Measurements from ENCODE around the gene DCLK1. TPM values are rescaled to one million over a fixed set of nuclear protein-coding genes. Genes with fewer than 3 reads are reported as not detected.
A peak's percentile ranks its signal among the peaks of the same experiment; 100 is the strongest.

DCLK1 gene
- total RNA-seq, 3 donors from 2014 or later (not counting 1 experiment from before 2014, with no cell fraction given), result not detected

GRCh38 chr13:35884211-35884760 is 246.9 kb downstream of the DCLK1 start:
- Mint-ChIP-seq H3K36me3 (no peaks in the 10 kb centered on the region), H3K27ac (no peak overlapping the region), H3K4me1 (no peaks in the 10 kb centered on the region), H3K27me3 (ENCODE audit: low read depth in 2 of 2) (no peaks in the 10 kb centered on the region), H3K4me3 (no peak overlapping the region), H3K9me3 (peaks cover 12 to 16% of the 10 kb centered on the region in 2 donors)
- 67% methylated on average over 3 of the region's 4 CpGs for WGBS (ENCODE audit: insufficient coverage)
- intact Hi-C loops (cut with micrococcal nuclease), result no loop called here
- no peaks in the 10 kb centered on the region for H3K27me3 ChIP-seq (ENCODE audit: control insufficient read depth, insufficient read depth, low read length)
- no peak for DNase-seq
- no peak for ATAC-seq
- H3K4me1 ChIP-seq (ENCODE audit: control insufficient read depth, insufficient read depth, low read length), result no peaks in the 10 kb centered on the region
- no peaks in the 10 kb centered on the region for H3K36me3 ChIP-seq (ENCODE audit: control insufficient read depth, insufficient read depth, low read length)
- H3K9me3 ChIP-seq (ENCODE audit: control insufficient read depth, insufficient read depth, low read length), result no peaks in the 10 kb centered on the region
- no peak for TF ChIP-seq CTCF (IDR thresholded peaks at IDR 0.05)
- no peak overlapping the region for H3K4me3 ChIP-seq (ENCODE audit: low read length)
- H3K27ac ChIP-seq (ENCODE audit: low read length), result no peak overlapping the region

GRCh38 chr13:35882722-35883497 is 248.3 kb downstream of the DCLK1 start:
- Histone ChIP-seq H3K9me3 (ENCODE audit: control insufficient read depth, insufficient read depth, low read length) (no peaks in the 10 kb centered on the region), H3K4me1 (ENCODE audit: control insufficient read depth, insufficient read depth, low read length) (no peaks in the 10 kb centered on the region), H3K36me3 (ENCODE audit: control insufficient read depth, insufficient read depth, low read length) (no peaks in the 10 kb centered on the region), H3K4me3 (ENCODE audit: low read length) (no peak overlapping the region), H3K27ac (ENCODE audit: low read length) (no peak overlapping the region), H3K27me3 (ENCODE audit: control insufficient read depth, insufficient read depth, low read length) (no peaks in the 10 kb centered on the region)
- intact Hi-C loops (cut with micrococcal nuclease), result no loop called here
- no peaks in the 10 kb centered on the region for H3K36me3 Mint-ChIP-seq
- H3K4me3 Mint-ChIP-seq, result no peak overlapping the region
- H3K27me3 Mint-ChIP-seq (ENCODE audit: low read depth in 2 of 2), result no peaks in the 10 kb centered on the region
- H3K27ac Mint-ChIP-seq, result no peak overlapping the region
- no peak for TF ChIP-seq CTCF (IDR thresholded peaks at IDR 0.05)
- 73% methylated on average over 10 of the region's 10 CpGs for WGBS (ENCODE audit: insufficient coverage)
- DNase-seq, result no peak
- peaks cover 12 to 13% of the 10 kb centered on the region in 2 donors for H3K9me3 Mint-ChIP-seq
- H3K4me1 Mint-ChIP-seq, result no peaks in the 10 kb centered on the region
- no peak for ATAC-seq

GRCh38 chr13:35881360-35881759 is 249.8 kb downstream of the DCLK1 start:
- Histone ChIP-seq H3K36me3 (ENCODE audit: control insufficient read depth, insufficient read depth, low read length) (no peaks in the 10 kb centered on the region), H3K4me1 (ENCODE audit: control insufficient read depth, insufficient read depth, low read length) (no peaks in the 10 kb centered on the region), H3K27me3 (ENCODE audit: control insufficient read depth, insufficient read depth, low read length) (no peaks in the 10 kb centered on the region), H3K4me3 (ENCODE audit: low read length) (no peak overlapping the region), H3K9me3 (ENCODE audit: control insufficient read depth, insufficient read depth, low read length) (no peaks in the 10 kb centered on the region), H3K27ac (ENCODE audit: low read length) (no peak overlapping the region)
- ATAC-seq, result peak in 1 of 3 donors; percentile 14
- Mint-ChIP-seq H3K9me3 (peaks cover 12 to 13% of the 10 kb centered on the region in 2 donors), H3K36me3 (no peaks in the 10 kb centered on the region), H3K4me3 (no peak overlapping the region), H3K27ac (no peak overlapping the region), H3K4me1 (no peaks in the 10 kb centered on the region), H3K27me3 (ENCODE audit: low read depth in 2 of 2) (no peaks in the 10 kb centered on the region)
- no peak for DNase-seq
- no peak for TF ChIP-seq CTCF (IDR thresholded peaks at IDR 0.05)
- intact Hi-C loops (cut with micrococcal nuclease), result no loop called here
- 79% methylated on average over 1 of the region's 1 CpG for WGBS (ENCODE audit: insufficient coverage)

Measured in natural killer cell (primary cell).